Effector memory CD4-positive, alpha-beta T cell (primary cell): ENCODE measurements around the gene OVOL3.

Experiments
- DNase-seq, 3 donors: peaks; one replicate each; pipeline ENCODE4 v3.0.0-alpha.2; 2020
- H3K27ac ChIP-seq: 2 replicates; pipeline ENCODE4 v1.7.0; 2013; ENCODE audit warnings: mild to moderate bottlenecking, low read length, moderate library complexity; ENCODE audit not compliant: insufficient read depth, poor library complexity, severe bottlenecking
- H3K27me3 ChIP-seq: replicated peaks from 2 replicates; pipeline ENCODE4 v1.7.0; 2013; ENCODE audit warnings: mild to moderate bottlenecking, low read length; ENCODE audit not compliant: insufficient read depth, control insufficient read depth, poor library complexity, severe bottlenecking
- H3K36me3 ChIP-seq: 2 replicates; pipeline ENCODE4 v1.7.0; 2013; ENCODE audit warnings: mild to moderate bottlenecking, low read length, moderate library complexity; ENCODE audit not compliant: control insufficient read depth, insufficient read depth
- H3K4me1 ChIP-seq: 2 replicates; pipeline ENCODE4 v1.7.0; 2013; ENCODE audit warnings: low read length, mild to moderate bottlenecking; ENCODE audit not compliant: control insufficient read depth, insufficient read depth, poor library complexity, severe bottlenecking
- H3K4me3 ChIP-seq: 2 replicates; pipeline ENCODE4 v1.7.0; 2013; ENCODE audit warnings: low read length, low read depth, mild to moderate bottlenecking; ENCODE audit not compliant: insufficient read depth, poor library complexity, severe bottlenecking
- H3K9me3 ChIP-seq: 2 replicates; pipeline ENCODE4 v1.7.0; 2013; ENCODE audit warnings: mild to moderate bottlenecking, low read length, moderate library complexity; ENCODE audit not compliant: control insufficient read depth

Gene OVOL3

GRCh38 chr19:36142046-36142445 lies 31.1 kb downstream of the OVOL3 start:
- peaks cover 5% of the 10 kb centered on the region for H3K4me1 ChIP-seq
- H3K36me3 ChIP-seq = peaks cover 35% of the 10 kb centered on the region
- no peak overlapping the region for H3K27ac ChIP-seq
- DNase-seq = no peak
- no peaks in the 10 kb centered on the region for H3K9me3 ChIP-seq
- H3K4me3 ChIP-seq = no peak overlapping the region
- H3K27me3 ChIP-seq = no peaks in the 10 kb centered on the region

GRCh38 chr19:36142496-36142895 lies 31.6 kb downstream of the OVOL3 start:
- no peaks in the 10 kb centered on the region for H3K9me3 ChIP-seq
- DNase-seq = no peak
- H3K4me1 ChIP-seq = peaks cover 5% of the 10 kb centered on the region
- no peak overlapping the region for H3K4me3 ChIP-seq
- peaks cover 38% of the 10 kb centered on the region for H3K36me3 ChIP-seq
- no peak overlapping the region for H3K27ac ChIP-seq
- no peaks in the 10 kb centered on the region for H3K27me3 ChIP-seq

- Histone ChIP-seq H3K27me3 (no peaks in the 10 kb centered on the region), H3K4me1 (peaks cover 5% of the 10 kb centered on the region), H3K27ac (no peak overlapping the region), H3K9me3 (no peaks in the 10 kb centered on the region), H3K4me3 (no peak overlapping the region), H3K36me3 (peaks cover 52% of the 10 kb centered on the region)
- no peak for DNase-seq
Observed at GRCh38 chr19:36144624-36145023, 33.7 kb downstream of the OVOL3 start.

GRCh38 chr19:36149673-36150406 lies 38.9 kb downstream of the OVOL3 start:
- no peak for DNase-seq
- H3K27ac ChIP-seq = no peak overlapping the region
- no peak overlapping the region for H3K4me3 ChIP-seq
- H3K4me1 ChIP-seq = no peaks in the 10 kb centered on the region
- no peaks in the 10 kb centered on the region for H3K27me3 ChIP-seq
- H3K9me3 ChIP-seq = no peaks in the 10 kb centered on the region
- peaks cover 55% of the 10 kb centered on the region for H3K36me3 ChIP-seq

- Histone ChIP-seq H3K4me3 (no peak overlapping the region), H3K27me3 (no peaks in the 10 kb centered on the region), H3K4me1 (no peaks in the 10 kb centered on the region), H3K36me3 (peaks cover 50% of the 10 kb centered on the region), H3K27ac (no peak overlapping the region), H3K9me3 (no peaks in the 10 kb centered on the region)
- DNase-seq = no peak
Observed at GRCh38 chr19:36150586-36150985, 39.6 kb downstream of the OVOL3 start.

GRCh38 chr19:36151144-36152018 lies 40.4 kb downstream of the OVOL3 start:
- no peaks in the 10 kb centered on the region for H3K27me3 ChIP-seq
- no peak overlapping the region for H3K27ac ChIP-seq
- H3K4me3 ChIP-seq = no peak overlapping the region
- H3K9me3 ChIP-seq = no peaks in the 10 kb centered on the region
- H3K4me1 ChIP-seq = no peaks in the 10 kb centered on the region
- peaks cover 42% of the 10 kb centered on the region for H3K36me3 ChIP-seq
- no peak for DNase-seq

- H3K27me3 ChIP-seq = no peaks in the 10 kb centered on the region
- no peak overlapping the region for H3K27ac ChIP-seq
- H3K9me3 ChIP-seq = no peaks in the 10 kb centered on the region
- H3K4me3 ChIP-seq = no peak overlapping the region
- H3K36me3 ChIP-seq = peaks cover 36% of the 10 kb centered on the region
- no peaks in the 10 kb centered on the region for H3K4me1 ChIP-seq
- DNase-seq = no peak
Observed at GRCh38 chr19:36152019-36152351, 41.0 kb downstream of the OVOL3 start.

- no peak within 1 kb of the TSS for H3K27ac ChIP-seq
Observed at GRCh38 chr19:36152352-36153091, 41.6 kb downstream of the OVOL3 start, which contains the start of gene COX7A1. COX7A1 (minus strand) TSS chr19:36152447; CDS start chr19:36152407, 40 bp downstream.

GRCh38 chr19:36153126-36153525 lies 42.2 kb downstream of the OVOL3 start:
- Histone ChIP-seq H3K27me3 (no peaks in the 10 kb centered on the region), H3K4me3 (no peak overlapping the region), H3K27ac (no peak overlapping the region), H3K9me3 (no peaks in the 10 kb centered on the region), H3K4me1 (no peaks in the 10 kb centered on the region), H3K36me3 (peaks cover 28% of the 10 kb centered on the region)
- no peak for DNase-seq

More at GRCh38 chr19:36152352-36153091, 41.6 kb downstream of the OVOL3 start, which contains the start of gene COX7A1:
- Histone ChIP-seq H3K27me3 (no peaks in the 10 kb centered on the region), H3K4me3 (no peak within 1 kb of the TSS), H3K36me3 (peaks cover 32% of the 10 kb centered on the region), H3K9me3 (no peaks in the 10 kb centered on the region), H3K4me1 (no peaks in the 10 kb centered on the region)
- DNase-seq = no peak
